ENCODE results near the gene RTN4RL2. TPM values are rescaled to one million over a fixed set of nuclear protein-coding genes. Genes with fewer than 3 reads are reported as not detected.

Gene RTN4RL2
- total RNA-seq, 1 experiment from 2014 or later, result 5.5 TPM

GRCh38 chr11:57500926-57501325, 40.6 kb downstream of the RTN4RL2 start:
- H3K36me3 Mint-ChIP-seq (ENCODE audit: insufficient read depth, unreplicated experiment), result peaks cover 67% of the 10 kb centered on the region
- Histone ChIP-seq H3K9me3 (no peaks in the 10 kb centered on the region), H3K4me1 (peaks cover 67% of the 10 kb centered on the region), H3K4me3 (ENCODE audit: low read depth, low read length) (no peak overlapping the region), H3K27me3 (replicated peaks; ENCODE audit: control insufficient read depth, insufficient read depth, low read length) (no peaks in the 10 kb centered on the region), H3K36me3 (ENCODE audit: control insufficient read depth, insufficient read depth, low read length) (peaks cover 8% of the 10 kb centered on the region)
- H3K4me1 Mint-ChIP-seq (ENCODE audit: low read depth, unreplicated experiment), result peaks cover 52% of the 10 kb centered on the region
- ChIA-PET POLR2A (no interaction called here), CTCF (no interaction called here)
- H3K9me3 Mint-ChIP-seq (ENCODE audit: unreplicated experiment), result no peaks in the 10 kb centered on the region
- H3K27me3 Mint-ChIP-seq (ENCODE audit: insufficient read depth, unreplicated experiment), result no peaks in the 10 kb centered on the region
- BruUV-seq (replicated peaks), result no TSS peak
- peak overlapping the region; percentile 39 for H3K27ac Mint-ChIP-seq (ENCODE audit: unreplicated experiment)
- DNase-seq, result no peak
- no peak overlapping the region for H3K4me3 Mint-ChIP-seq (ENCODE audit: unreplicated experiment)
- intact Hi-C loops (cut with micrococcal nuclease; ENCODE audit: unreplicated experiment), result no loop called here
- no peak for TF ChIP-seq CTCF (IDR thresholded peaks at IDR 0.05; ENCODE audit: insufficient read depth in 1 of 2, low read depth in 1 of 2, low read length in 1 of 2, severe bottlenecking in 1 of 2, unreplicated experiment in 1 of 2)

DNA sequence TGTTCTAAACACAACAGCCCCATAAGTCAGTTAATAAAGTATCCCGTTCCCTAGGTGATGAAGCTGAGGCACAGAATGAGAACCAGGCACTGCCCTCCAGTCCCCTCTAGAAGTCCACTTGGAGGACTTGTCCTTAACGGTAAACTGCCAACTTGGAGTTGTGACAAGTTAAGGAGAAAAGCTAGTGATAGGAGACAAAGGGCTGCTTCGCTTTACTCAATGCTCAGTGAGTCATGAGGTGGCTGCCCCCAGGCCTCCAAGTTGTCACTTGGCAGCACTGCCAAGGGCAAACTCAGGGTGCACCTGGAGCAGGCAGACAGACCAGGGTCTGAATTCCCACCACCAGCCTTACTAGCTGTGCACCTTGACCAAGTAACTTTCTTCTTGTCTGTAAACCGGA, 41.6 kb downstream of the RTN4RL2 start:
- H3K9me3 ChIP-seq, result no peaks in the 10 kb centered on the region
- Mint-ChIP-seq H3K4me1 (ENCODE audit: low read depth, unreplicated experiment) (peaks cover 51% of the 10 kb centered on the region), H3K27ac (ENCODE audit: unreplicated experiment) (no peak overlapping the region), H3K4me3 (ENCODE audit: unreplicated experiment) (no peak overlapping the region), H3K36me3 (ENCODE audit: insufficient read depth, unreplicated experiment) (peaks cover 66% of the 10 kb centered on the region), H3K27me3 (ENCODE audit: insufficient read depth, unreplicated experiment) (no peaks in the 10 kb centered on the region), H3K9me3 (ENCODE audit: unreplicated experiment) (no peaks in the 10 kb centered on the region)
- H3K4me1 ChIP-seq, result peaks cover 60% of the 10 kb centered on the region
- no peak overlapping the region for H3K4me3 ChIP-seq (ENCODE audit: low read depth, low read length)
- H3K27me3 ChIP-seq (replicated peaks; ENCODE audit: control insufficient read depth, insufficient read depth, low read length), result no peaks in the 10 kb centered on the region
- intact Hi-C loops (cut with micrococcal nuclease; ENCODE audit: unreplicated experiment), result no loop called here
- POLR2A ChIA-PET, result no interaction called here
- no peak for TF ChIP-seq CTCF (IDR thresholded peaks at IDR 0.05; ENCODE audit: insufficient read depth in 1 of 2, low read depth in 1 of 2, low read length in 1 of 2, severe bottlenecking in 1 of 2, unreplicated experiment in 1 of 2)
- no peak for DNase-seq
- peaks cover 8% of the 10 kb centered on the region for H3K36me3 ChIP-seq (ENCODE audit: control insufficient read depth, insufficient read depth, low read length)
- CTCF ChIA-PET, result interaction anchor here (0.7 to 1.8 kb wide), 6 partner anchors 9 to 51 kb away, joined by 3 to 8 read pairs (median 5); partner anchors contain the start of genes SLC43A1 and TIMM10
- no TSS peak for BruUV-seq (replicated peaks)

DNA sequence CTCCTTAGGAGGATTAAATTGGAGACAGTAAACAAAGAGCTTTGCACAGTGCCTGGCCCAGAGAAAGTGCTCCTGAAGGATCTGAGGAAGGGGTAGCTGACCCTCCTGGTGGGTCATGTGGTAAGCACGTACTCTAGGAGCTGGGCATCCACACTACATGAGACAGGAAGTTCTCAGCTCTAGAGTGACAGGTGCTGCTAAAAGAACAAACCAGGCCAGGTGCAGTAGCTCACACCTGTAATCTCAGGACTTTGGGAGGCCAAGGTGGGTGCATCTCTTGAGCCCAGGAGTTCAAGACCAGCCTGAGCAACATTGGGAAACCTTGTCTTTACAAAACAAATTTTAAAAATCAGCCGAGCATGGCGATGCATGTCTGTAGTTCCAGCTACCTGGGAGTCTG, 42.0 kb downstream of the RTN4RL2 start:
- Histone ChIP-seq H3K9me3 (no peaks in the 10 kb centered on the region), H3K4me3 (ENCODE audit: low read depth, low read length) (no peak overlapping the region), H3K27me3 (replicated peaks; ENCODE audit: control insufficient read depth, insufficient read depth, low read length) (no peaks in the 10 kb centered on the region), H3K36me3 (ENCODE audit: control insufficient read depth, insufficient read depth, low read length) (peaks cover 8% of the 10 kb centered on the region), H3K4me1 (peaks cover 56% of the 10 kb centered on the region)
- peaks cover 66% of the 10 kb centered on the region for H3K36me3 Mint-ChIP-seq (ENCODE audit: insufficient read depth, unreplicated experiment)
- H3K4me3 Mint-ChIP-seq (ENCODE audit: unreplicated experiment), result no peak overlapping the region
- no TSS peak for BruUV-seq (replicated peaks)
- CTCF ChIA-PET, result interaction anchor here (0.7 to 1.8 kb wide), 6 partner anchors 9 to 51 kb away, joined by 3 to 8 read pairs (median 5); partner anchors contain the start of genes SLC43A1 and TIMM10
- DNase-seq, result no peak
- H3K4me1 Mint-ChIP-seq (ENCODE audit: low read depth, unreplicated experiment), result peaks cover 47% of the 10 kb centered on the region
- H3K27ac Mint-ChIP-seq (ENCODE audit: unreplicated experiment), result peak overlapping the region; percentile 48
- intact Hi-C loops (cut with micrococcal nuclease; ENCODE audit: unreplicated experiment), result no loop called here
- H3K9me3 Mint-ChIP-seq (ENCODE audit: unreplicated experiment), result no peaks in the 10 kb centered on the region
- H3K27me3 Mint-ChIP-seq (ENCODE audit: insufficient read depth, unreplicated experiment), result no peaks in the 10 kb centered on the region
- POLR2A ChIA-PET, result interaction anchor here (0.9 kb wide), 1 partner anchor 12 kb away, joined by 3 read pairs; no protein-coding TSS in a partner anchor
- no peak for TF ChIP-seq CTCF (IDR thresholded peaks at IDR 0.05; ENCODE audit: insufficient read depth in 1 of 2, low read depth in 1 of 2, low read length in 1 of 2, severe bottlenecking in 1 of 2, unreplicated experiment in 1 of 2)
